GM13977 (cell line): ENCODE results near the gene LRRC61.

ENCODE experiments used
- DNase-seq: peaks from one replicate; pipeline ENCODE4 v3.0.0; 2012; ENCODE audit warnings: low spot score
- CTCF ChIP-seq: IDR thresholded peaks from 2 replicates; pipeline ENCODE4 v1.5.1; 2012; ENCODE audit warnings: mild to moderate bottlenecking, control low read depth; ENCODE audit not compliant: insufficient read depth; ENCODE audit errors: extremely low read depth, missing control alignments
- in situ Hi-C: fragments of 300-500 bp; cut with MboI; formaldehyde crosslinking; loops from one replicate; pipeline ENCODE4 v1.12.0; 2022; ENCODE audit warnings: low sequenced_read_pairs, low pct_unique_long_range_greater_than_20kb, mixed read lengths, inconsistent platforms; ENCODE audit not compliant: unreplicated experiment

Gene LRRC61

GRCh38 chr7:150356265-150356897, 33.2 kb downstream of the LRRC61 start:
- peak; percentile 57 for TF ChIP-seq CTCF
- peak; percentile 60 for DNase-seq
- in situ Hi-C loops: no loop called here

- no peak for DNase-seq
- in situ Hi-C loops: no loop called here
- TF ChIP-seq CTCF: no peak
Observed at GRCh38 chr7:150357270-150357669, 34.1 kb downstream of the LRRC61 start.

- DNase-seq: no peak
- no peak for TF ChIP-seq CTCF
- in situ Hi-C loops: no loop called here
Observed at GRCh38 chr7:150357771-150358427, 34.7 kb downstream of the LRRC61 start.

- in situ Hi-C loops: no loop called here
- DNase-seq: no peak
Observed at GRCh38 chr7:150358433-150358832, 35.3 kb downstream of the LRRC61 start.

GRCh38 chr7:150358988-150359621, 36.0 kb downstream of the LRRC61 start:
- in situ Hi-C loops: no loop called here
- no peak for DNase-seq
- no peak for TF ChIP-seq CTCF

More at GRCh38 chr7:150358433-150358832, 35.3 kb downstream of the LRRC61 start:
- TF ChIP-seq CTCF: no peak

GRCh38 chr7:150359622-150360362, 36.6 kb downstream of the LRRC61 start:
- in situ Hi-C loops: no loop called here
- TF ChIP-seq CTCF: no peak
- DNase-seq: no peak
